ENCODE results near the gene SLX4.

The SLX4 gene

GRCh38 chr16:3652373-3653195, 41.2 kb upstream of the SLX4 start:
- TF ChIP-seq CTCF (conservative IDR thresholded peaks at IDR 0.05) (no peak), ZFX (IDR thresholded peaks at IDR 0.05) (no peak)
- H3K27ac ChIP-seq = no peak overlapping the region

- no peak overlapping the region; the same call in 1 of the 2 replicates for H3K27ac ChIP-seq
- TF ChIP-seq ZFX (IDR thresholded peaks at IDR 0.05) (no peak), CTCF (conservative IDR thresholded peaks at IDR 0.05) (no peak)
These were observed 40.3 kb upstream of the SLX4 start for GRCh38 chr16:3651461-3652372.

- no peak overlapping the region for H3K27ac ChIP-seq
- TF ChIP-seq CTCF (conservative IDR thresholded peaks at IDR 0.05) = no peak
- TF ChIP-seq ZFX (IDR thresholded peaks at IDR 0.05) = no peak
These were observed 39.3 kb upstream of the SLX4 start for GRCh38 chr16:3650631-3651265.

GRCh38 chr16:3646348-3646920, 35.0 kb upstream of the SLX4 start:
- H3K27ac ChIP-seq = peak overlapping the region; percentile 96
- TF ChIP-seq CTCF (conservative IDR thresholded peaks at IDR 0.05) (no peak), ZFX (IDR thresholded peaks at IDR 0.05) (no peak)

GRCh38 chr16:3645504-3646347, 34.3 kb upstream of the SLX4 start:
- peak overlapping the region; percentile 96 for H3K27ac ChIP-seq
- TF ChIP-seq CTCF (conservative IDR thresholded peaks at IDR 0.05) (no peak), ZFX (IDR thresholded peaks at IDR 0.05) (no peak)

- no peak for TF ChIP-seq CTCF (conservative IDR thresholded peaks at IDR 0.05)
- TF ChIP-seq ZFX (IDR thresholded peaks at IDR 0.05) = no peak
- peak overlapping the region; percentile 96 for H3K27ac ChIP-seq
These were observed 33.7 kb upstream of the SLX4 start for GRCh38 chr16:3645108-3645503.

All from C4-2B (cell line).